ENCODE results near the gene TAMALIN. TPM values are rescaled to one million over a fixed set of nuclear protein-coding genes. Genes with fewer than 3 reads are reported as not detected.

TAMALIN gene
- total RNA-seq, 3 donors from 2014 or later (not counting 1 experiment from before 2014, with no cell fraction given), result 403 to 663 (median 424) TPM

- H3K36me3 ChIP-seq (ENCODE audit: control insufficient read depth, insufficient read depth, low read length), result no peaks in the 10 kb centered on the region
- H3K4me3 Mint-ChIP-seq, result no peak overlapping the region
Measured at GRCh38 chr12:52063082-52063924, 56.6 kb downstream of the TAMALIN start.

GRCh38 chr12:52063981-52064649 is 57.4 kb downstream of the TAMALIN start:
- Histone ChIP-seq H3K27me3 (ENCODE audit: control insufficient read depth, insufficient read depth, low read length) (no peaks in the 10 kb centered on the region), H3K9me3 (ENCODE audit: control insufficient read depth, insufficient read depth, low read length) (no peaks in the 10 kb centered on the region), H3K36me3 (ENCODE audit: control insufficient read depth, insufficient read depth, low read length) (no peaks in the 10 kb centered on the region), H3K4me3 (ENCODE audit: low read length) (no peak overlapping the region), H3K4me1 (ENCODE audit: control insufficient read depth, insufficient read depth, low read length) (peaks cover 4% of the 10 kb centered on the region), H3K27ac (ENCODE audit: low read length) (no peak overlapping the region)
- H3K4me3 Mint-ChIP-seq, result no peak overlapping the region
- intact Hi-C loops (cut with micrococcal nuclease), result no loop called here
- TF ChIP-seq CTCF (IDR thresholded peaks at IDR 0.05), result no peak
- peaks cover 0 to 13% of the 10 kb centered on the region in 2 donors for H3K27me3 Mint-ChIP-seq (ENCODE audit: low read depth in 2 of 2)
- 80% methylated on average over 12 of the region's 12 CpGs for whole genome bisulfite sequencing (ENCODE audit: insufficient coverage)
- no peaks in the 10 kb centered on the region for H3K9me3 Mint-ChIP-seq
- ATAC-seq (no peak), DNase-seq (no peak)
- H3K27ac Mint-ChIP-seq, result no peak overlapping the region
- no peaks in the 10 kb centered on the region for H3K36me3 Mint-ChIP-seq
- peaks cover 2 to 3% of the 10 kb centered on the region in 2 donors for H3K4me1 Mint-ChIP-seq

More at GRCh38 chr12:52063082-52063924, 56.6 kb downstream of the TAMALIN start:
- H3K27me3 Mint-ChIP-seq (ENCODE audit: low read depth in 2 of 2), result peaks cover 0 to 13% of the 10 kb centered on the region in 2 donors
- WGBS (ENCODE audit: insufficient coverage), result 89% methylated on average over 20 of the region's 20 CpGs
- no peak overlapping the region for H3K27ac Mint-ChIP-seq
- no peak for TF ChIP-seq CTCF (IDR thresholded peaks at IDR 0.05)
- Histone ChIP-seq H3K4me3 (ENCODE audit: low read length) (no peak overlapping the region), H3K4me1 (ENCODE audit: control insufficient read depth, insufficient read depth, low read length) (no peaks in the 10 kb centered on the region), H3K9me3 (ENCODE audit: control insufficient read depth, insufficient read depth, low read length) (no peaks in the 10 kb centered on the region), H3K27me3 (ENCODE audit: control insufficient read depth, insufficient read depth, low read length) (no peaks in the 10 kb centered on the region), H3K27ac (ENCODE audit: low read length) (no peak overlapping the region)
- DNase-seq (no peak), ATAC-seq (no peak)
- H3K36me3 Mint-ChIP-seq, result no peaks in the 10 kb centered on the region
- H3K9me3 Mint-ChIP-seq, result no peaks in the 10 kb centered on the region
- intact Hi-C loops (cut with micrococcal nuclease), result no loop called here
- no peaks in the 10 kb centered on the region for H3K4me1 Mint-ChIP-seq

Other genes starting within 250 kb of the TAMALIN start
- 1 to 10 TPM; 1.4 to 1.6 (median 1.5) TPM for gene FIGNL2, start 158.2 kb upstream of the TAMALIN start, total RNA-seq
- gene ANKRD33, start 118.8 kb upstream of the TAMALIN start, total RNA-seq, result not detected
- gene ACVRL1, start 99.4 kb upstream of the TAMALIN start, total RNA-seq, result under 1 TPM in 1 of 3 donors, not detected in 2; 0.57 TPM
- 1 to 10 TPM; 5.9 to 9.6 (median 6.6) TPM for gene ACVR1B, start 55.2 kb upstream of the TAMALIN start, total RNA-seq
- gene NR4A1, start 44.5 kb downstream of the TAMALIN start, total RNA-seq, result 100 to 1,000 TPM in 1 of 3 donors, 10 to 100 TPM in 2; 72.5 to 177 (median 96.7) TPM
- gene ATG101, start 63.0 kb downstream of the TAMALIN start, total RNA-seq, result 10 to 100 TPM; 18.6 to 32.8 (median 23.3) TPM
- not detected for gene SMIM41, start 72.8 kb downstream of the TAMALIN start, total RNA-seq
- gene KRT80, start 185.1 kb downstream of the TAMALIN start, total RNA-seq, result not detected
- under 1 TPM in 1 of 3 donors, not detected in 2; 0.54 TPM for gene KRT7, start 226.3 kb downstream of the TAMALIN start, total RNA-seq